AG09309 (cell line): Measurements from ENCODE around the gene FAM83D.

Source experiments
- DNase-seq: peaks from one replicate; pipeline ENCODE4 v3.0.0-alpha.2; 2010; ENCODE audit warnings: low read depth
- H3K4me3 ChIP-seq: 2 replicates; pipeline ENCODE4 v1.5.1; 2011; ENCODE audit warnings: mild to moderate bottlenecking, low read depth, low read length, moderate library complexity; ENCODE audit not compliant: control insufficient read depth
- CTCF ChIP-seq: IDR thresholded peaks from 2 replicates; pipeline ENCODE4 v1.5.1; 2011; ENCODE audit warnings: mild to moderate bottlenecking, low read depth, low read length, inconsistent platforms; ENCODE audit not compliant: insufficient read depth, control insufficient read depth; ENCODE audit errors: missing control alignments

FAM83D gene

GRCh38 chr20:38915355-38915754, 10.9 kb upstream of the FAM83D start:
- no peak for TF ChIP-seq CTCF
- no peak for DNase-seq
- H3K4me3 ChIP-seq: no peak overlapping the region

GRCh38 chr20:38917657-38918056, 8.6 kb upstream of the FAM83D start:
- no peak for TF ChIP-seq CTCF
- DNase-seq: no peak
- no peak overlapping the region for H3K4me3 ChIP-seq

GRCh38 chr20:38918172-38918571, 8.0 kb upstream of the FAM83D start:
- no peak for TF ChIP-seq CTCF
- H3K4me3 ChIP-seq: no peak overlapping the region
- DNase-seq: no peak

GRCh38 chr20:38919683-38920082, 6.5 kb upstream of the FAM83D start:
- no peak for TF ChIP-seq CTCF
- DNase-seq: no peak
- no peak overlapping the region for H3K4me3 ChIP-seq

- TF ChIP-seq CTCF: no peak
- H3K4me3 ChIP-seq: no peak overlapping the region
- no peak for DNase-seq
These were observed 5.8 kb upstream of the FAM83D start for GRCh38 chr20:38920411-38920810.

- TF ChIP-seq CTCF: no peak
- no peak for DNase-seq
- H3K4me3 ChIP-seq: no peak overlapping the region
These were observed 5.4 kb upstream of the FAM83D start for GRCh38 chr20:38920851-38921250.

GRCh38 chr20:38924718-38925117, 1.5 kb upstream of the FAM83D start:
- DNase-seq: no peak
- TF ChIP-seq CTCF: no peak
- H3K4me3 ChIP-seq: no peak overlapping the region
